MM.1S (cell line): ENCODE data around the gene CTSA.
"Not testable (repeated sequence)": the region's sequence is repeated elsewhere in the genome, so short reads cannot be mapped to it uniquely, and the experiment has no call there.

Source experiments
- DNase-seq: peaks from one replicate; pipeline ENCODE4 v3.0.0-alpha.2; 2015
- H2AFZ ChIP-seq: fragments of 300-600 bp; sonication (generic); 2 replicates; pipeline ENCODE4 v1.6.0; 2016; ENCODE audit warnings: antibody characterized with exemption, low read length
- H3F3A ChIP-seq: fragments of 300-600 bp; sonication (generic); 2 replicates; pipeline ENCODE4 v1.6.1; 2016; ENCODE audit warnings: mild to moderate bottlenecking, antibody characterized with exemption, low read length, moderate library complexity, mixed read lengths; ENCODE audit not compliant: insufficient read depth
- H3K27ac ChIP-seq: fragments of 300-600 bp; sonication (generic); 2 replicates; pipeline ENCODE4 v1.5.1; 2016; ENCODE audit warnings: mild to moderate bottlenecking, low read length
- H3K27me3 ChIP-seq: fragments of 300-600 bp; sonication (generic); replicated peaks from 2 replicates; pipeline ENCODE4 v1.6.0; 2016; ENCODE audit warnings: low read length; ENCODE audit not compliant: insufficient read depth
- H3K36me3 ChIP-seq: fragments of 300-600 bp; sonication (generic); replicated peaks from 2 replicates; pipeline ENCODE4 v1.6.1; 2016; ENCODE audit warnings: mild to moderate bottlenecking, low read length, mixed read lengths; ENCODE audit not compliant: insufficient read depth
- H3K4me1 ChIP-seq: fragments of 300-600 bp; sonication (generic); 2 replicates; pipeline ENCODE4 v1.6.1; 2016; ENCODE audit warnings: low read length, mixed read lengths
- H3K4me2 ChIP-seq: fragments of 300-600 bp; sonication (generic); 2 replicates; pipeline ENCODE4 v1.6.0; 2016; ENCODE audit warnings: low read depth, low read length
- H3K4me3 ChIP-seq: fragments of 300-600 bp; sonication (generic); 2 replicates; pipeline ENCODE4 v1.5.1; 2016; ENCODE audit warnings: low read length, mixed read lengths
- H3K79me2 ChIP-seq: fragments of 300-600 bp; sonication (generic); 2 replicates; pipeline ENCODE4 v1.6.1; 2016; ENCODE audit warnings: mixed run types, low read length, mixed read lengths
- H3K9ac ChIP-seq: fragments of 300-600 bp; sonication (generic); 2 replicates; pipeline ENCODE4 v1.6.1; 2016; ENCODE audit warnings: low read length, mixed read lengths
- H3K9me2 ChIP-seq: fragments of 300-600 bp; sonication (generic); replicated peaks from 2 replicates; pipeline ENCODE4 v1.6.1; 2016; ENCODE audit warnings: mild to moderate bottlenecking, low read length, mixed read lengths; ENCODE audit not compliant: insufficient read depth
- H3K9me3 ChIP-seq: fragments of 300-600 bp; sonication (generic); replicated peaks from 2 replicates; pipeline ENCODE4 v1.6.1; 2016; ENCODE audit warnings: mild to moderate bottlenecking, low read length, mixed read lengths; ENCODE audit not compliant: insufficient read depth
- H4K20me1 ChIP-seq: fragments of 300-600 bp; sonication (generic); 2 replicates; pipeline ENCODE4 v1.6.1; 2016; ENCODE audit warnings: mild to moderate bottlenecking, low read length, moderate library complexity, mixed read lengths; ENCODE audit not compliant: insufficient read depth
- EZH2 ChIP-seq: fragments of 300-600 bp; sonication (generic); optimal IDR thresholded peaks from 2 replicates; pipeline ENCODE3; 2017; ENCODE audit warnings: low read depth, mild to moderate bottlenecking, antibody characterized with exemption, low read length, mixed read lengths
- EZH2phosphoT487 ChIP-seq: fragments of 300-600 bp; sonication (generic); IDR thresholded peaks from 2 replicates; pipeline ENCODE4 v1.6.1; 2018; ENCODE audit warnings: antibody characterized with exemption, low read length
- TF ChIP-seq, protein P1 (sequence below): fragments of 300-600 bp; sonication (generic); IDR thresholded peaks from 2 replicates; pipeline ENCODE4 v1.5.1; 2016; ENCODE audit warnings: antibody characterized with exemption, low read length, mixed read lengths

The CTSA gene

GRCh38 chr20:45926731-45927070 lies 35.6 kb downstream of the CTSA start:
- Histone ChIP-seq H3K4me3 (no peak overlapping the region), H4K20me1 (no peaks in the 10 kb centered on the region), H3K4me2 (no peak overlapping the region), H2AFZ (no peak overlapping the region), H3K27ac (no peak overlapping the region), H3K9me3 (no peaks in the 10 kb centered on the region), H3F3A (no peaks in the 10 kb centered on the region), H3K36me3 (no peaks in the 10 kb centered on the region), H3K9ac (no peak overlapping the region), H3K27me3 (no peaks in the 10 kb centered on the region), H3K9me2 (no peaks in the 10 kb centered on the region), H3K4me1 (no peaks in the 10 kb centered on the region), H3K79me2 (no peaks in the 10 kb centered on the region)
- no peak for DNase-seq
- TF ChIP-seq EZH2phosphoT487 (no peak), EZH2 (no peak)
- TF ChIP-seq, protein P1, sequence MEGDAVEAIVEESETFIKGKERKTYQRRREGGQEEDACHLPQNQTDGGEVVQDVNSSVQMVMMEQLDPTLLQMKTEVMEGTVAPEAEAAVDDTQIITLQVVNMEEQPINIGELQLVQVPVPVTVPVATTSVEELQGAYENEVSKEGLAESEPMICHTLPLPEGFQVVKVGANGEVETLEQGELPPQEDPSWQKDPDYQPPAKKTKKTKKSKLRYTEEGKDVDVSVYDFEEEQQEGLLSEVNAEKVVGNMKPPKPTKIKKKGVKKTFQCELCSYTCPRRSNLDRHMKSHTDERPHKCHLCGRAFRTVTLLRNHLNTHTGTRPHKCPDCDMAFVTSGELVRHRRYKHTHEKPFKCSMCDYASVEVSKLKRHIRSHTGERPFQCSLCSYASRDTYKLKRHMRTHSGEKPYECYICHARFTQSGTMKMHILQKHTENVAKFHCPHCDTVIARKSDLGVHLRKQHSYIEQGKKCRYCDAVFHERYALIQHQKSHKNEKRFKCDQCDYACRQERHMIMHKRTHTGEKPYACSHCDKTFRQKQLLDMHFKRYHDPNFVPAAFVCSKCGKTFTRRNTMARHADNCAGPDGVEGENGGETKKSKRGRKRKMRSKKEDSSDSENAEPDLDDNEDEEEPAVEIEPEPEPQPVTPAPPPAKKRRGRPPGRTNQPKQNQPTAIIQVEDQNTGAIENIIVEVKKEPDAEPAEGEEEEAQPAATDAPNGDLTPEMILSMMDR, result no peak

DNA sequence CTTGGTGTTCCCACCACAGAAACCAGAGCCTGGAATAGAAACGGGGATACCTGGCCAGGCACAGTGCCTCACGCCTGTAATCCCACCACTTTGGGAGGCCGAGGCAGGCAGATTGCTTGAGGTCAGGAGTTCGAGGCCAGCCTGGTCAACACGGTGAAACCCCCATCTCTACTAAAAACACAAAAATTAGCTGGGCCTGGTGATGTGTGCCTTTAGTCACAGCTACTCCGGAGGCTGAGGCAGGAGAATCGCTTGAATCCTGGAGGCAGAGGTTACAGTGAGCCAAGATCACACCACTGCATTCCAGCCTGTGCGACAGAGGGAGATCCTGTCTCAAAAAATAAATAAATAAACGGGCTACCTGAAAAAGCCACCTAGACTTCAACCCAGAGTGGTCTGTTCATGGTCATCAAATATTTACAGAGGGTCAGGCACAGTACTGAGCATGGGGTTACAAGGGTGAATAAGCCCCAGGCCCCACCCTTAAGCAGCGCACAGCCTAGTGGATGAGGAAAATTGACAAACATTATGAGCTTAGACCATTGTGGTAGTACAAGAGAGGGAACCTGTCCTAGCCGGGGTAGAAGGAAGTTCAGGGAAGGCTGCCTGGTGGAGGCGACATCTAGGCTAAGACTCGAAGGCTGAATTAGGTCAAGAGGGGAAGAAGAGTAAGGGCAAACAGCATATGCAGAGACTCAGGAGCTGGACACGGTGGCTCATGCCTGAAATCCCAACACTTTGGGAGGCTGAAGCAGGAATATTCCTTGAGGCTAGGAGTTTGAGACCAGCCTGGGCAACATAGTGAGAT lies 36.1 kb downstream of the CTSA start:
- no peak for TF ChIP-seq EZH2phosphoT487
- TF ChIP-seq EZH2, result no peak
- TF ChIP-seq, protein P1, result no peak
- no peaks in the 10 kb centered on the region for H3K79me2 ChIP-seq
- no peaks in the 10 kb centered on the region for H3F3A ChIP-seq
- no peaks in the 10 kb centered on the region for H4K20me1 ChIP-seq
- H3K9me3 ChIP-seq, result no peaks in the 10 kb centered on the region
- H3K27me3 ChIP-seq, result no peaks in the 10 kb centered on the region
- H3K9me2 ChIP-seq, result no peaks in the 10 kb centered on the region
- H3K4me3 ChIP-seq, result no peak overlapping the region
- DNase-seq, result no peak
- no peak overlapping the region for H2AFZ ChIP-seq
- H3K27ac ChIP-seq, result no peak overlapping the region
- no peaks in the 10 kb centered on the region for H3K4me1 ChIP-seq
- H3K4me2 ChIP-seq, result no peak overlapping the region
- H3K36me3 ChIP-seq, result no peaks in the 10 kb centered on the region
- no peak overlapping the region for H3K9ac ChIP-seq

DNA sequence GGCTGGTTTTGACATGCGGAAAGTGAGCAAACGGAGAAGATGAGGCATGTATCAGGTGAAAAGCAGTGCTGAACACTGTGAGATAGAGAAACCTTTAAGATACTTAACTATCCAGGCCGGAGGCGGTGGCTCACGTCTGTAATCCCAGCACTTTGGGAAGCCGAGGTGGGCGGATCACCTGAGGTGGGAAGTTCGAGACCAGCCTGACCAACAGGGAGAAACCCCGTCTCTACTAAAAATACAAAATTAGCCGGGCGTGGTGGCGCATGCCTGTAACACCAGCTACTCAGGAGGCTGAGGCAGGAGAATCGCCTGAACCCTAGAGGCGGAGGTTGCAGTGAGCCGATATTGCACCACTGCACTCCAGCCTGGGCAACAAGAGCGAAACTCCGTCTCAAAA lies 40.5 kb downstream of the CTSA start:
- not testable (repeated sequence) for DNase-seq, H3K36me3 ChIP-seq, H2AFZ ChIP-seq, H3K9me3 ChIP-seq, H3K4me3 ChIP-seq, H3K9me2 ChIP-seq, H3K27ac ChIP-seq, H3K9ac ChIP-seq, H3K4me2 ChIP-seq, H3K27me3 ChIP-seq, H4K20me1 ChIP-seq, H3K4me1 ChIP-seq, H3F3A ChIP-seq
- peaks cover 24% of the 10 kb centered on the region for H3K79me2 ChIP-seq
